GM18505 (cell line): Measurements from ENCODE around the gene CALHM3.

ENCODE experiments used
- ATAC-seq: cut with Tn5 transposase; IDR thresholded peaks from one replicate; pipeline ENCODE4 v1.9.1; 2021; ENCODE audit not compliant: unreplicated experiment
- POLR2A ChIP-seq: IDR thresholded peaks from 4 replicates; pipeline ENCODE4 v1.6.1; 2011; ENCODE audit warnings: borderline replicate concordance; ENCODE audit not compliant: insufficient read depth, insufficient read length; ENCODE audit errors: extremely low read depth

The CALHM3 gene

DNA sequence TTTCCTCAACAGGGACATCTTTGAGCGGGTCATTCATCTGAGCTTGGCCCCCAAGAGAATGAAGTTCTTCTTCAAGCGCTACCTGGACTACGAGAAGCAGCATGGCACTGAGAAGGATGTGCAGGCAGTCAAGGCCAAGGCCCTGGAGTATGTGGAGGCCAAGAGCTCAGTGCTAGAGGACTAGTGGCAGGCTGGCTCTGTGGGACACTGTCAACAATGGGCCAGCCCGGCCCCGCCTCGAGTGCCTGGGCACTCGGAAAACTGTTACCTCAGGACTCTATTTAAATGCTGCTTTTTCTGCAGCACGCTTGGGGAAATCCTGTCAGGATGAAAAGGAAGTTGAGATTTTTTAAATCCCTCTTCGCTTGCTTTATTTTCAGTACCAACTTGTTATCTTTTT, 33.7 kb downstream of the CALHM3 start:
- no peak for ATAC-seq
- no peak for TF ChIP-seq POLR2A

DNA sequence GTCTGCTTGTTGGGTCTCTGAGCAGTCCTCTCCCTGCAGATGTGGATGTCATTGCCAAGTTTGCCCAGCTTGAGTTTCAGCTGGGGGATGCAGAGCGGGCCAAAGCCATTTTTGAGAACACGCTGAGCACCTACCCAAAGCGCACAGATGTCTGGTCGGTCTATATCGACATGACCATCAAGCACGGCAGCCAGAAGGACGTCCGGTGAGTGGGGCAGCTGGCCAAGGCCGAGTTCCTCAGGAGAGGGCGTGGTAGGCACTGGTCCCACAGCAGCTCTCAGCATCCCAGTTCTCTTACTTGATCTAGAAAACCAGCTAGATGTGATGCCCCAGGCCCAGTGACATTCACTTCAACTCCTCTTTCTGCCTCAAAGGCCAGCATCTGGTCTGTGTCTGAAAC, 34.6 kb downstream of the CALHM3 start:
- no peak for ATAC-seq
- no peak for TF ChIP-seq POLR2A

DNA sequence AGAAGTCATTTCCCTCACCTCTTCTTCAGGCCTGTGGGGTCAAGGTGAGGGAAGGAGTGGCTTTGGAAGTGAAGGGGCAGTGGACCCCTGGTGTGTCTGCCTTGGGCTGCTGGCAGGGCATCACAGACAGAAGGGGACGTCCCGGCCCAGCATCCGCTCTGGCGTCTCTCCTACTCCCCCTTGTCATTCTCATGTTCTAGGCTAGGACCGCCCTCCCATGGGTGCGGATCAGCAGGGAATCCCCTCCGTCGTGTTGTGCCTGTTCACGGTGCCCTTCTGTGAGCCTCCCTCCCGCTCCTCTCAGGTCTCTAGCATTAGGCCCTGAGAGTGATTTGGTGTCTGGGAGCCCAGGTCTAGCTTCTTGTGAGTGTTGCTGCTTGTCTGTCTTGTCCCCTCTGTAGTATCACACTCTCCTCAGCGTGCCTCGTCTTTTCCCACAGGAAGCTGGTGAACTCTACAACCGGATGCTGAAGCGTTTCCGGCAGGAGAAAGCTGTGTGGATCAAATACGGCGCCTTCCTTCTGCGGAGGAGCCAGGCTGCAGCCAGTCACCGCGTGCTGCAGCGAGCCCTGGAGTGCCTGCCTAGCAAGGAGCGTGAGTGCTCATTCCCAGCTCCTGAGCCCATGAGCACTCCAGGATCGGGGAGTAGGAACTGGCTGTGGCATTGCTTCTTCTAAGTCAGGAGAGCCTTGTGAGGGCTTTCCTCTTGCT, 35.4 kb downstream of the CALHM3 start:
- TF ChIP-seq POLR2A = no peak
- ATAC-seq = no peak

DNA sequence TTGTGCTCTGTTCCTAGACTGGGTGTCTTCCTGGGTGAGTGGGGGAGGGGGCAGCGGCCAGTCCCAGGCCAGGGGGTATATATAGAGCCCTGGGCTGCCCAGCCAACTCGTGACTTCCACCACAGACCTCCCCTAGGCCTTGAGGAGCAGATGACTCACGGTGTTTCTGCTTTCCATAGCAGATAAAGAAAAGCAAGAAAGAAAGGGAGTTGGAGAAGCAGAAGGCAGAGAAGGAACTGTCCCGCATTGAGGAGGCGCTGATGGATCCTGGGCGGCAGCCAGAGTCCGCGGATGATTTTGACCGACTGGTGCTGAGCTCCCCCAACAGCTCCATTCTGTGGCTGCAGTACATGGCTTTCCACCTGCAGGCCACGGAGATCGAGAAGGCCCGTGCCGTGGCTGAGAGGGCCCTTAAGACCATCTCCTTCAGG, 37.0 kb downstream of the CALHM3 start:
- no peak for TF ChIP-seq POLR2A
- no peak for ATAC-seq

DNA sequence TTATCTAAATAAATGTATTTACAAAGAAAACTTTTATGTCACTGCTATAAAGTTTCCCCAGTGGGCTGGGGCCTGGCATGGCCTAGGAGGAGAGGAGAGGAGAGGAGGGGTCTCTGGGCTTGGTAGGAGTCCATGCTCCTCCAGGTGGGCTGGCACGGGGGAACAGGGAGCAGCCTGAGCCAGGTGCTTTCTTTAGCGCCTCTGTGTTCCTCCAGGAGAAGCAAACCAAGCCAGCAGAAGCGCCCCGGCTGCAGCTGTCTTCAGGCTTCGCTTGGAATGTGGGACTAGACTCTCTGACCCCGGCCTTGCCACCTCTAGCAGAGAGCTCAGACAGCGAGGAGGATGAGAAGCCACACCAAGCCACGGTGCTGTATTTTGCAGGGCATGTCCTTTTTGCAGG, 37.4 kb downstream of the CALHM3 start:
- no peak for ATAC-seq
- TF ChIP-seq POLR2A = no peak

DNA sequence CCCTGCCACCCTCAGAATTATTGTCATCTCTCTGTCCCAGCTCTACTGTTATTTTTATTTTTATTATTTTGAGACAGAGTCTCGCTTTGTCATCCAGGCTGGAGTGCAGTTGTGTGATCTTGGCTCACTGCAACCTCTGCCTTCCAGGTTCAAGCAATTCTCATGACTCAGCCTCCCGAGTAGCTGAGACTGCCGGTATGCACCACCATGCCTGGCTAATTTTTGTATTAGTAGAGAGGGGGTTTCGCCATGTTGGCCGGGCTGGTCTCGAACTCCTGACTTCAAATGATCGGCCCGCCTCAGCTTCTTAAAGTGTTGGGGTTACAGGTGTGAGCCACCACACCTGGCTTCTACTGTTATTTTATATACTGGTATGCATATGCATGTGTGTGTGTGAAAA, 37.8 kb downstream of the CALHM3 start:
- ATAC-seq = no peak
- no peak for TF ChIP-seq POLR2A

DNA sequence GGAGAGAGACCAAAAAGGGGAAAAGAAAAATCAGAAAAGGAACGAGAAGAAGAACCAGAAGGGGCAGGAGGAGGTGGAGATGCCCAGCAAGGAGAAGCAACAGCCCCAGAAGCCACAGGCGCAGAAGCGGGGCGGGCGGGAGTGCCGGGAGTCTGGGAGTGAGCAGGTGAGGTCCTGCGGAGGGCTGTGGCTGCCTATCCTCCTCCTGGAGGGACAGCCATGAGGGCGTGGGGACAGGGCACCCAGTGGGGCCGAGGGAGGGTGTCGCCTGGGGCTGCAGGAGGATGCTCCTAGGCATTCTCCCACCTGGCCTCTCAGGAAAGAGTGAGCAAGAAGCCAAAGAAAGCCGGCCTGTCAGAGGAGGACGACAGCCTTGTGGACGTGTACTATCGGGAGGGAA, 38.6 kb downstream of the CALHM3 start:
- no peak for ATAC-seq
- TF ChIP-seq POLR2A = no peak

DNA sequence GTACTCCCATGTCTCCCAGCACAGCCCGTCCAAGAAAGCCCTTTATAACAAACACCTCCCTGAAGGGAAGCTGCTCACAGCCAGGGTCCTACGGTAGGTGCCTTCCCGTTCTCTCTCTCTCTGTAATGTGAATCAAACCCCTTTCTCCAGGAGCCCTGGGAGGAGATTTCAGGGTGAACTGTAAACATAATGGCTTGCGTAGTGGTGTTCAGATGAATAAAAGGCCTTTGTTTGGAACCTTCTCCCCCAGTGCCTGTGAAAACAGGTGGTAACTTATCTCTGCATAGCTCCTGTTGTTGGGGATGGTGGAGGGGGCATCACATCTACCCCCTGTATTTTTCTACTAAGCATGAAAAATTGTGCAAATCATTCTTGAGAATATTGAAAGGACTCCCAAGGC, 39.3 kb downstream of the CALHM3 start:
- no peak for ATAC-seq
- no peak for TF ChIP-seq POLR2A

DNA sequence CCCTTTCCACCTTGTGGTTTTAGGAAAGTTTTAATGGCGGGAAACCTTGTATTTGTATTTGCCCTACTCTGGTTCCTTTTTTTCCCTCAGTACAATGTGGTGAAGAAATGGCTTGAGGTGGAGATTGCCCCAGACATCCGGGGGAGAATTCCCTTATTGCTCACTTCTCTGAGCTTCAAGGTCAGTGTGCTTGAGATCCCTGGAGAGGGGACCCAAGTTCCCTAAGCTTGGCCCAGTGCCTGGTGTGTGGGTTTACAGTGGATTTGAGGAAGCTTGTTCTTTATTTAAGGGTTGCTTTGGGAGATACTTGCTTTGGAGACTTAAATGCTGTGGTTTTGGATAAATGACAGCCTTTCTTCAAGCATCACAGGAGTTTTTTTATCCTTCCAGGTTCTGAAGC, 45.2 kb downstream of the CALHM3 start:
- TF ChIP-seq POLR2A = no peak
- ATAC-seq = no peak

DNA sequence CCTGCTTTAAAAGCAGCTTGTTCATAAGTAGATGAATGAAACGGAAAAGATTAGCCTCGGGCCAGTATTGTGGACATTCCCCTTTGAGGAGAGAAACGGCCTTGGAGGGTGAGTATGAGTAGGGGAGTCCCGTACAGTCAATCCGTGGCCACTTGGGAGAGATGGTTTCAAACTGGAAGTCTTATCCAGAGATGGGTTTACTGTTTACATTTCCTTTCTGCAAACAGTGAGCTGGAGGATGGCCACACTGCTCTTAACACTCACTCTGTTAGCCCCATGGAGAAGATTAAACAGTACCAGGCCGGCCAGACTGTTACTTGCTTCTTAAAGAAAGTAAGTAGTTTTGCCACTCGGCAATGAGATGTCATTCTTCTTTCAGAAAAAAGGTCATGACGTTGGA, 47.1 kb downstream of the CALHM3 start:
- no peak for TF ChIP-seq POLR2A
- ATAC-seq = no peak

DNA sequence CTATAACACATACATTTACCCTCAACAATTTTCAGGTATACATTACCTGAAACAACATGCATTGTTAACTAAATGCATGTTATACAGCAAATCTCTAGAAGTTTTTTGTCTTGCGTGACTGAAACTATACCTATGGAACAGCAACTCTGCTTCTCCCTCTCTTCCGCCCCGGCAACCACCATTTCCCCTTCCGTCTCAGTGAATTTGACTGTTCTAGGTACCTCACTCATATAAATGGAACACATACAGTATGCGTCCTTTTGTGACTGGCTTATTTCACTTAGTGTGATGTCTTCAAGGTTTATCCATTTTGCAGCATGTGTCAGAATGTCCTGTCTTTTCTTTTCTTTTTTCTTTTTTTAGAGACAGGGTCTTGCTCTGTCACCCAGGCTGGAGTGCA, 49.4 kb downstream of the CALHM3 start:
- no peak for ATAC-seq
- TF ChIP-seq POLR2A = no peak

DNA sequence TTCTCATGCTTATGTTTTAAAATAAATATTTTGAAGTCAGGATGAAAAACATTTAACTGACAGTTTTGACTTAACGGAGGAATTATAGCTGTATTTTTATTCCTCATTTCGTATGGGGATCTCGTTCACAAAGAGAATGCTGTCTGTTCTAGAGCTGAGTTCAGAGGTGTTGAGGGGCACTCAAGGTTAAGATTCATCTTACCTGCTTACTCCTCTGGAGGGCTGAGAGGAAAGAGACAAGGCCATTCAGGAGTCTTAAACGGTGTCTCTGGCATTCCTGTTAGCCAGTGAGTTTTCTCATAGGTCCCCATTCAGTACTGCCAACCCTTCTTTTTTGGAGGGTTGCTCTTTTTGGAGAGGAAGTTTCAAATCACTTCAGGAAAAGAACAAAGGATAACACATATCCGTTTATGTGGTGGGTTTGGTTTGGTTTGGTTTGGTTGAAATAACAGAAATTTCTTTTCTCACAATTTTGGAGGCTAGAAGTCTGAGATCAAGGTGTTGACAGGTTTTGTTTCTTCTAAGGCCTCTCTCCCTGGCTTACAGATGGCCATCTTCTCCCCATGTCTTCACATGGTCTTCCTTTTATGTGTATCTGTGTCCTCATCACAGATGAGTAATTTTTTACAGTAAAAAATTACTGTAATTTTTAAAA, 49.9 kb downstream of the CALHM3 start:
- ATAC-seq = no peak
- TF ChIP-seq POLR2A = no peak

DNA sequence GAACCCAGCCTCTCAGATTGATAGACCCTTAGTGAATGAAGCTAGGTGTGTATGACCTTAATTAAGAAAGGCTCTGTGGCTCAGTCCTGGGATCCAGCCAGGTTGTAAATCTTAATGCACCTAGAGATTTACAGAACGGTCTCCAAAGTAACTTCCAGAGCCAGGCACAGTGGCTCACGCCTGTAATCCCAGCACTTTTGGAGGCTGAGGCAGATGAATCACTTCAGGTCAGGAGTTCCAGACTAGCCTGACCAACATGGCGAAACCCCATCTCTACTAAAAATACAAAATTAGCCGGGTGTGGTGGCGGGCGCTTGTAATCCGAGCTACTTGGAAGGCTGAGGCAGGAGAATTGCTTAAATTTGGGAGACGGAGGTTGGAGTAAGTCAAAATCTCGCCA, 51.2 kb downstream of the CALHM3 start:
- TF ChIP-seq POLR2A = no peak
- no peak for ATAC-seq

DNA sequence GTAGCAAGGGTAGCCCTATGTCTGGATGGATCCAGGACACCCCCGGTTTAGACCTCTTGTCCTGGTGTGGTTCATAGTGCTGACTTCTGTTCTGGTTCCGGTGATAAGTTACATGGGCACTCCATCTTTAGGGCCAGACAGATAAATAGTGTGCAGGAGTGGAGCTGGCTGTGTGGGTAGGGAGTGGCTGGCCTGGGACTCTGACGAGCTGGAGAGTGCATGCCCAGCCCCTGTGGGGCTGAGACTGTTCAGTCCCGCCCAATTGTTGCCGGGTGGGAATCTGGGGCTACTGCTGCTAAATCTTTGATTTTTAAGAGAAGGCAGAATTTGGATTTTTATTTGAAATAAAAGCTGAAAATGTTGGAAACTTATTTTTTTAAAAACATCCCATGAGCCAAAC, 55.3 kb downstream of the CALHM3 start:
- TF ChIP-seq POLR2A = no peak
- ATAC-seq = no peak
